GM18517 (cell line): ENCODE data around the gene KCTD6.

Experiments
- ATAC-seq: cut with Tn5 transposase; IDR thresholded peaks from one replicate; pipeline ENCODE4 v1.9.1; 2021; ENCODE audit warnings: mild to moderate bottlenecking, moderate library complexity; ENCODE audit not compliant: unreplicated experiment

KCTD6 gene

DNA sequence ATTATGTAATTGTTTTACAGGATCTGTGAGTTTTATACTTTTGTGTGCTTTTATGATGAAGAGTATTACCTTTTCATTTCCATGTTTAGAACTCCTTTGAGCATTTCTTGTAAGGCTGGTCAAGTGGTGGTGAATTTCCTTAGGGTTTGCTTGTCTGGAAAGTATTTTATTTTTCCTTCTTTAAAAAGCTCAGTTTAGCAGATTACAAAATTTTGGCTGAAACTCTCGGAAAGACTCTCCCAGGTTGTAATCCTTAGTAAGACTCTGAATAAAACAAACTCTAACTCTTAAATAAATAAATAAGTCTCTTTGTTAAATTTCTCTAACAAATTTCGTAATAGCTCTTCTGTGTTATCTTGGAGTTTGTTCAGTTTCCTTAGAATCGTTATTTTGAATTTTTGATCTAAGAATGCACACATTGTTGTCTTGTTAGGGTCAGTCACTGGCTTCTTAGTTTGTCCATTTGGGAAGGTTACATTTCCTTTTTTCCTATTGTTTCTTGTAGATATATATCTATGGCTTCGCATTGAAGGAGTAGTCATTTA is 59.8 kb downstream of the KCTD6 start:
- ATAC-seq, result no peak
